HepG2 (cell line): Measurements from ENCODE around the gene SCP2.

Experiments used
- ATF6 ChIP-seq: sonication (generic); formaldehyde crosslinking; conservative IDR thresholded peaks from 2 replicates; pipeline ENCODE4 v1.4.0; 2020; ENCODE audit warnings: missing genetic modification reagents
- CTCF ChIP-seq: sonication (generic); formaldehyde crosslinking; IDR thresholded peaks from 2 replicates; pipeline ENCODE4 v1.5.0; 2020; ENCODE audit warnings: mild to moderate bottlenecking, missing genetic modification reagents, moderate library complexity
- EZH2 ChIP-seq: conservative IDR thresholded peaks from 2 replicates; pipeline ENCODE4 v1.6.1; 2012; ENCODE audit warnings: mild to moderate bottlenecking, low read depth, low read length, moderate library complexity
- GABPA ChIP-seq, 2 experiments: IDR thresholded peaks; 2 replicates each; pipeline ENCODE4 v1.6.1; 2011 to 2016; ENCODE audit warnings: low read depth in 2 of 2, low read length in 1 of 2, missing biosample characterization in 1 of 2, missing genetic modification characterization in 1 of 2
- JUND ChIP-seq: sonication (generic); formaldehyde crosslinking; IDR thresholded peaks from 2 replicates; pipeline ENCODE4 v1.8.0; 2022; ENCODE audit warnings: mild to moderate bottlenecking, missing genetic modification reagents
- KDM5A ChIP-seq: fragments of 200-600 bp; sonication (generic); IDR thresholded peaks from 2 replicates; pipeline ENCODE4 v1.7.0; 2018; ENCODE audit warnings: antibody characterized with exemption, mild to moderate bottlenecking, low read length, borderline replicate concordance
- MED1 ChIP-seq: sonication (generic); formaldehyde crosslinking; IDR thresholded peaks from 2 replicates; pipeline ENCODE4 v1.4.0; 2020; ENCODE audit warnings: missing genetic modification reagents
- NONO ChIP-seq, 2 experiments: fragments of 450-650 bp in 1 of 2; sonication (generic) in 1 of 2; formaldehyde crosslinking in 1 of 2; IDR thresholded peaks in 1 of 2; conservative IDR thresholded peaks in 1 of 2; 2 replicates each; pipeline versions ENCODE4 v1.6.1 to v1.8.0; 2017 to 2022; ENCODE audit warnings: mild to moderate bottlenecking in 1 of 2, missing genetic modification reagents in 1 of 2, moderate library complexity in 1 of 2
- PHF21A ChIP-seq: sonication (generic); formaldehyde crosslinking; IDR thresholded peaks from 2 replicates; pipeline ENCODE4 v1.5.0; 2020; ENCODE audit warnings: mild to moderate bottlenecking, missing genetic modification reagents
- RFXANK ChIP-seq: IDR thresholded peaks from 2 replicates; pipeline ENCODE4 v1.6.1; 2016

GRCh38 chr1:53076721-53077598 lies 149.9 kb downstream of the SCP2 start:
- TF ChIP-seq PHF21A (CRISPR knock-in tag) (no peak), CTCF (no peak), JUND (CRISPR knock-in tag) (no peak), ATF6 (no peak), RFXANK (CRISPR knock-in tag) (no peak), KDM5A (no peak), EZH2 (no peak), GABPA (IDR thresholded peaks at IDR 0.05; ENCODE audit: low read depth, low read length) (no peak), GABPA (CRISPR knock-in tag; IDR thresholded peaks at IDR 0.05; ENCODE audit: low read depth) (no peak), NONO (IDR thresholded peaks at IDR 0.05) (no peak), NONO (CRISPR knock-in tag; conservative IDR thresholded peaks at IDR 0.05) (no peak), MED1 (CRISPR knock-in tag) (no peak)
